ENCODE data around the gene ZBTB6.

Gene ZBTB6

DNA sequence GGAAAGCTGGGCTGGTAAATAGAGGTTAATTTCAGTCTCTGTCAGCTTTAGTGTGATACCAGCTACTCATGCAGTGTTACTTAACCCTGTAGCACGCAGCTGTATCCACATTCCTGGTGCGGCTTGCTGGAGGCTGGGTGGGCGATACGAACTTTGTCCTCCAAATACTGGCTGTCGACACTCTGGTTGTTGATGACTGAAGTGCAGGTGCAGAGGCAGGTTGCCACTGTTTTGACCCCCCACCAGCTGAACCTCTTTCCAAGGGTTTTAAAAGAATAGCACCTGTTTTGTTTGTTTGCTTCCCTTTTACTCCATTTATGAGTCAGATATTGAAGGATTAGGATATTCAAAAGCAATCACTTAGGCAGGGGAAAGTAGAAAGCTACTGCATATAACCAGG is 23.3 kb upstream of the ZBTB6 start:
- Histone ChIP-seq H3K27me3 (replicated peaks; ENCODE audit: control insufficient read depth, insufficient read depth, low read length) (no peaks in the 10 kb centered on the region), H3K4me3 (replicated peaks; ENCODE audit: low read depth, low read length) (no peak overlapping the region), H3K36me3 (ENCODE audit: control insufficient read depth, insufficient read depth, low read length) (peaks cover 3% of the 10 kb centered on the region)
- TF ChIP-seq, protein P1, sequence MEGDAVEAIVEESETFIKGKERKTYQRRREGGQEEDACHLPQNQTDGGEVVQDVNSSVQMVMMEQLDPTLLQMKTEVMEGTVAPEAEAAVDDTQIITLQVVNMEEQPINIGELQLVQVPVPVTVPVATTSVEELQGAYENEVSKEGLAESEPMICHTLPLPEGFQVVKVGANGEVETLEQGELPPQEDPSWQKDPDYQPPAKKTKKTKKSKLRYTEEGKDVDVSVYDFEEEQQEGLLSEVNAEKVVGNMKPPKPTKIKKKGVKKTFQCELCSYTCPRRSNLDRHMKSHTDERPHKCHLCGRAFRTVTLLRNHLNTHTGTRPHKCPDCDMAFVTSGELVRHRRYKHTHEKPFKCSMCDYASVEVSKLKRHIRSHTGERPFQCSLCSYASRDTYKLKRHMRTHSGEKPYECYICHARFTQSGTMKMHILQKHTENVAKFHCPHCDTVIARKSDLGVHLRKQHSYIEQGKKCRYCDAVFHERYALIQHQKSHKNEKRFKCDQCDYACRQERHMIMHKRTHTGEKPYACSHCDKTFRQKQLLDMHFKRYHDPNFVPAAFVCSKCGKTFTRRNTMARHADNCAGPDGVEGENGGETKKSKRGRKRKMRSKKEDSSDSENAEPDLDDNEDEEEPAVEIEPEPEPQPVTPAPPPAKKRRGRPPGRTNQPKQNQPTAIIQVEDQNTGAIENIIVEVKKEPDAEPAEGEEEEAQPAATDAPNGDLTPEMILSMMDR (IDR thresholded peaks at IDR 0.05; ENCODE audit: insufficient read depth, low read length, poor library complexity, severe bottlenecking) = no peak
- no peak for DNase-seq (ENCODE audit: extremely low read depth, insufficient read length)

DNA sequence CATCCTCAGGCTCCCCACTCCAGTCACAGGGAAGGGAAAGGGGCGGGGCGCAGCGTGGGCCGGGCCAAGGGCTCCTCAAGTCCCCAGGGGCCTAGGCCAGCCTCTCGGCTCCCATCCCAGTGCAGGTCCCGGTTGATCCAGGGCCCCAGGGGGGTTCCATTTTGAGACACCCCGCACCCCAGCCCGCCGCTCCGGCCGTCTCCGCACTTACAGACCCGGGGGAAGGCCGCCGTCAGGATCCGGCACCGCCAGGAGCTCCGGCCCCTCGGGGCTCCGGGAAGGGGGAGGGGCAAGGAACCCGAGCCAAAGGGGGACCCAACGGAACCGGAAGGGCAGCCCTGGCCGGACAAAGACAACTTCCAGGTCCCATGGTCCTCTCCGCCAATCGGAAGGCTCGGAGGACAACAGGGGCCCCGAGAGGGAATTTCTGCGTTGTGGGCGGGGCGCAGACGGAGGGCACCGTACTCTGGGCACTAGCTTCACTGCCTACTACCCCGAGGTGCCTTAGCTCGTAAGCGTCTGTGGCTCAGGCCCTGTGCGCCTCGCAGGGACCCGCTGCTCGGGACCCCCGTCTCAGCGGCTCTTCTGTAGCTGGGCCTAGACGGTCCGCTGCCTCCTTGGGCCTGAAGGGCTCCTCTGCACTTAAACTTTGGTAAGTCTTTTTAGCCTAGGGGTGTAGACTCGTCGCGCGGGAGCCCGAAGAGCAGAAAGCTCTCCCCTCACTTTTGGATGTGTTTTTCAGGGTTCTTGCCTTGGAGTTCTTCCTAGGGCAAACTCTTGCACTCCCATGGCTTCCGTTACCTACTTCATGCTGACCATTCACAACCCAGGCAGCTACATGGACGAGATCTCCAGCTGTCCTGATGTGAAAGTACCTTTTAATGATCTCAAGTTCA is 18.4 kb upstream of the ZBTB6 start, which contains the start of gene ZBTB26:
Gene ZBTB26 (minus strand): TSS at position 287 of the 896 bp plus-strand sequence. CDS start 11,578 bp downstream, outside the sequence.
- DNase-seq (ENCODE audit: extremely low read depth, insufficient read length) = peak; percentile 89
- Histone ChIP-seq H3K4me3 (replicated peaks; ENCODE audit: low read depth, low read length) (peak within 1 kb of the TSS; percentile 96), H3K36me3 (ENCODE audit: control insufficient read depth, insufficient read depth, low read length) (peaks cover 2% of the 10 kb centered on the region; the same call in 1 of the 2 replicates), H3K27me3 (replicated peaks; ENCODE audit: control insufficient read depth, insufficient read depth, low read length) (no peaks in the 10 kb centered on the region)
- TF ChIP-seq, protein P1 (IDR thresholded peaks at IDR 0.05; ENCODE audit: insufficient read depth, low read length, poor library complexity, severe bottlenecking) = no peak

DNA sequence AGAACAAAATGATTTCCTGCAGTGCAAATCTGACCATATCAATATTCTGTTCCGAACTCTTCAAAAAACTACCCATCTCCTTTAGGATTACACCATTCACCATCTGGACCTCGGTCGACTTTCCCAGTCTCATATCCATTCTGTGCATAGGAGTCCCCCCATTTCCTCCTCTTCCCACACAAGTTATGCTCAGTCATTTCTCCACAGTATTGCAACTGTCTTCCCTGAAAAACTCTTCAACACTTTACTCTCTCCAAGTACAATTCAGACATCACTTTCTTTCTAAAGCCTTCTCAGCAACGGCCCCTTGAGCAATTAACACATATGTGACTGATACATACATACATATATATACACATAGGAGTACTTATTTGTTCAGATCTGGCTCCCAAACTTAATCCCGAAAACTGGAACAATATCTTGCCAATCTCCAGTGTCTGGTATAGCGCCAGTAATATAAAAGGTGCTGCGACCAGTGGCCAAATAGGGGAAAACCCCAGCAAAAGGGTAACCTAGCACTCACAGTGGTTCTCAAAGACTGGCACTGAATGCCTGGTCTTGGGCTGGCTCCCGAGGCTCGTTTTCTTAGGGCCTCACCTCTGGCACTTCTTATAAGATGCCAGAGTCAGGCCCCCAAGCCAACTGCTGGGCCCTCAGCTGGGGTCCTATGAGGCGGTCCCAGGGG is 17.6 kb upstream of the ZBTB6 start:
- Histone ChIP-seq H3K4me3 (replicated peaks; ENCODE audit: low read depth, low read length) (peak overlapping the region; percentile 96), H3K27me3 (replicated peaks; ENCODE audit: control insufficient read depth, insufficient read depth, low read length) (no peaks in the 10 kb centered on the region), H3K36me3 (ENCODE audit: control insufficient read depth, insufficient read depth, low read length) (no peaks in the 10 kb centered on the region; the same call in 1 of the 2 replicates)
- DNase-seq (ENCODE audit: extremely low read depth, insufficient read length) = no peak
- TF ChIP-seq, protein P1 (IDR thresholded peaks at IDR 0.05; ENCODE audit: insufficient read depth, low read length, poor library complexity, severe bottlenecking) = no peak

GRCh38 chr9:122929796-122930354 is 16.8 kb upstream of the ZBTB6 start:
- H3K36me3 ChIP-seq (ENCODE audit: control insufficient read depth, insufficient read depth, low read length) = no peaks in the 10 kb centered on the region; the same call in 1 of the 2 replicates
- H3K27me3 ChIP-seq (replicated peaks; ENCODE audit: control insufficient read depth, insufficient read depth, low read length) = no peaks in the 10 kb centered on the region
- TF ChIP-seq, protein P1 (IDR thresholded peaks at IDR 0.05; ENCODE audit: insufficient read depth, low read length, poor library complexity, severe bottlenecking) = no peak
- DNase-seq (ENCODE audit: extremely low read depth, insufficient read length) = no peak
- H3K4me3 ChIP-seq (replicated peaks; ENCODE audit: low read depth, low read length) = no peak overlapping the region; the same call in 1 of the 2 replicates

GRCh38 chr9:122923947-122924346 is 10.8 kb upstream of the ZBTB6 start:
- DNase-seq (ENCODE audit: extremely low read depth, insufficient read length) = no peak
- Histone ChIP-seq H3K27me3 (replicated peaks; ENCODE audit: control insufficient read depth, insufficient read depth, low read length) (no peaks in the 10 kb centered on the region), H3K4me3 (replicated peaks; ENCODE audit: low read depth, low read length) (no peak overlapping the region), H3K36me3 (ENCODE audit: control insufficient read depth, insufficient read depth, low read length) (peaks cover 1% of the 10 kb centered on the region; the same call in 1 of the 2 replicates)
- TF ChIP-seq, protein P1 (IDR thresholded peaks at IDR 0.05; ENCODE audit: insufficient read depth, low read length, poor library complexity, severe bottlenecking) = no peak
